PFSK-1 (cell line): Measurements from ENCODE around the gene FADS2.

Source experiments
- FOXP2 ChIP-seq: optimal IDR thresholded peaks from 2 replicates; pipeline ENCODE3; 2011; ENCODE audit warnings: borderline replicate concordance, control low read depth, inconsistent platforms; ENCODE audit not compliant: insufficient read depth; ENCODE audit errors: extremely low read length, extremely low read depth
- POLR2AphosphoS5 ChIP-seq: IDR thresholded peaks from 2 replicates; pipeline ENCODE4 v1.6.1; 2012; ENCODE audit warnings: low read depth, mild to moderate bottlenecking, control low read depth, low read length, moderate library complexity
- REST ChIP-seq, 2 experiments: IDR thresholded peaks; 2 replicates each; pipeline versions ENCODE4 v1.6.1 to v1.8.0; 2011 to 2012; ENCODE audit warnings: low read depth in 2 of 2, low read length in 2 of 2, control low read depth in 1 of 2, inconsistent platforms in 1 of 2, mild to moderate bottlenecking in 1 of 2, moderate library complexity in 1 of 2; ENCODE audit not compliant: insufficient read depth in 1 of 2
- SIN3A ChIP-seq: IDR thresholded peaks from 2 replicates; pipeline ENCODE4 v1.6.1; 2012; ENCODE audit warnings: mild to moderate bottlenecking, low read length, moderate library complexity, borderline replicate concordance; ENCODE audit not compliant: insufficient read depth
- TAF1 ChIP-seq: IDR thresholded peaks from 2 replicates; pipeline ENCODE4 v1.6.1; 2012; ENCODE audit warnings: low read length, control low read depth, borderline replicate concordance; ENCODE audit not compliant: insufficient read depth

FADS2 gene

GRCh38 chr11:61851113-61851899 lies 23.2 kb downstream of the FADS2 start:
- no peak for TF ChIP-seq TAF1
- TF ChIP-seq FOXP2, result no peak
- no peak for TF ChIP-seq REST (IDR thresholded peaks at IDR 0.05; ENCODE audit: insufficient read depth in 1 of 2, low read depth in 2 of 2, low read length in 2 of 2)
- no peak for TF ChIP-seq POLR2AphosphoS5
- no peak for TF ChIP-seq SIN3A

GRCh38 chr11:61851900-61852295 lies 23.8 kb downstream of the FADS2 start:
- TF ChIP-seq POLR2AphosphoS5 (no peak), REST (IDR thresholded peaks at IDR 0.05; ENCODE audit: insufficient read depth in 1 of 2, low read depth in 2 of 2, low read length in 2 of 2) (no peak), TAF1 (no peak), SIN3A (no peak), FOXP2 (no peak)

- no peak for TF ChIP-seq REST (IDR thresholded peaks at IDR 0.05; ENCODE audit: insufficient read depth in 1 of 2, low read depth in 2 of 2, low read length in 2 of 2)
- no peak for TF ChIP-seq POLR2AphosphoS5
Measured at GRCh38 chr11:61853698-61854169, 25.6 kb downstream of the FADS2 start.

GRCh38 chr11:61854206-61854895 lies 26.3 kb downstream of the FADS2 start:
- no peak for TF ChIP-seq POLR2AphosphoS5
- TF ChIP-seq TAF1, result no peak
- no peak for TF ChIP-seq REST (IDR thresholded peaks at IDR 0.05; ENCODE audit: insufficient read depth in 1 of 2, low read depth in 2 of 2, low read length in 2 of 2)
- no peak for TF ChIP-seq FOXP2
- TF ChIP-seq SIN3A, result no peak
